ENCODE measurements around the gene TCEANC2. TPM values are rescaled to one million over a fixed set of nuclear protein-coding genes. Genes with fewer than 3 reads are reported as not detected.

TCEANC2 gene
- total and polyA plus RNA-seq, 2 of the 4 experiments (the other 2 are of a cell fraction), result 2.4 to 3.2 TPM

DNA sequence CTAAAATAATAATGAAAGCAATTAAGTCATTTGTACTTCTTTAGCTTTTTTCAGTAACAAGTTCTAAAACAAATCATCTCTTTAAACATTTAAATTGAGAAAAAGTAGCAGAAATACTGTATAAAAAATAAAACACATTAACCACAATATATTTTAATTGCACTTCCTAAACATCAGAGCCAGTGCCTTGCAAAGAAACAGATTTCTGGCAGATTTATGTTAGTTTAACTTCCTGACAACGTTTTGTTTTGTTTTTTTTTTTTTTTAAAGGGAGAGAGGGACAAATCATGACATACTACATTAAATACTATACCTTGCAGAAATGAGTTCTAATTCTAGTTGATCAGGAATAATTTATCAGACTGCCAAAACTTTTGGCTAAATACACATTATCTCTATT lies 11.6 kb upstream of the TCEANC2 start:
- Histone ChIP-seq H3K4me1 (ENCODE audit: control insufficient read depth, insufficient read depth, low read length) (no peaks in the 10 kb centered on the region), H2BK20ac (ENCODE audit: low read depth, low read length) (no peak overlapping the region), H4K91ac (ENCODE audit: insufficient read depth, low read depth, low read length) (no peak overlapping the region), H2BK5ac (ENCODE audit: low read depth, low read length, poor library complexity, severe bottlenecking) (no peak overlapping the region), H3K23ac (ENCODE audit: low read depth, low read length) (no peak overlapping the region), H4K8ac (ENCODE audit: low read depth in 2 of 2, low read length in 2 of 2) (no peak overlapping the region), H4K20me1 (ENCODE audit: insufficient read depth, low read length) (no peaks in the 10 kb centered on the region), H3K36me3 (ENCODE audit: control insufficient read depth, insufficient read depth, low read length) (peaks cover 15% of the 10 kb centered on the region; the same call in 1 of the 2 replicates), H2BK15ac (ENCODE audit: low read depth, low read length) (no peak overlapping the region), H4K5ac (ENCODE audit: low read depth, low read length) (no peak overlapping the region), H2AK5ac (ENCODE audit: low read depth, low read length) (no peak overlapping the region), H3K18ac (ENCODE audit: low read depth, low read length) (no peak overlapping the region), H3K79me1 (ENCODE audit: low read depth in 1 of 2, low read length in 2 of 2) (peaks cover 6 to 12% of the 10 kb centered on the region in 2 experiments; a peak in 3 of 4 replicates), H3K4me2 (ENCODE audit: low read depth, low read length) (no peak overlapping the region), H3K4me3 (ENCODE audit: insufficient read depth, low read depth, low read length) (no peak overlapping the region), H3K27ac (ENCODE audit: insufficient read depth, low read length) (no peak overlapping the region), H3K27me3 (ENCODE audit: control insufficient read depth, insufficient read depth, low read length) (no peaks in the 10 kb centered on the region), H3K14ac (replicated peaks; ENCODE audit: low read depth, low read length) (no peak overlapping the region), H2AK9ac (replicated peaks; ENCODE audit: low read depth, low read length, poor library complexity) (no peak overlapping the region), H2AFZ (replicated peaks; ENCODE audit: low read length, poor library complexity) (no peak overlapping the region), H3K9me3 (ENCODE audit: control insufficient read depth, insufficient read depth, low read length) (no peaks in the 10 kb centered on the region), H3K9ac (ENCODE audit: low read depth, low read length) (no peak overlapping the region), H2BK120ac (ENCODE audit: low read depth, low read length) (no peak overlapping the region), H3K9me1 (ENCODE audit: insufficient read depth, low read length) (no peaks in the 10 kb centered on the region; the same call in 1 of the 2 replicates), H3K4ac (ENCODE audit: low read depth, low read length) (no peak overlapping the region), H3K56ac (ENCODE audit: extremely low read depth, insufficient read depth, low read length) (no peak overlapping the region)
- ChIA-PET CTCF (interaction anchor here (0.6 kb wide), 1 partner anchor 524 kb away, joined by 4 read pairs; no protein-coding TSS in a partner anchor), POLR2A (ENCODE audit: unreplicated experiment) (interaction anchor here (1.4 kb wide), 1 partner anchor 10 kb away, joined by 4 read pairs; the partner anchor contains the start of gene TMEM59)
- no TSS peak for BruUV-seq (replicated peaks)
- ATAC-seq (ENCODE audit: low read depth), result no peak
- intact Hi-C loops (cut with micrococcal nuclease) (no loop called here), in situ Hi-C loops (cut with MboI; ENCODE audit: low sequenced_read_pairs) (no loop called here), dilution Hi-C loops (cut with HindIII; ENCODE audit: low sequenced_read_pairs, unreplicated experiment) (no loop called here)
- no peak for TF ChIP-seq MAFK (IDR thresholded peaks at IDR 0.05; ENCODE audit: low read depth, low read length)
- no peak for TF ChIP-seq CEBPB (IDR thresholded peaks at IDR 0.05; ENCODE audit: low read depth, low read length)
- no peak for TF ChIP-seq POLR2A (IDR thresholded peaks at IDR 0.05; ENCODE audit: low read depth, low read length)
- TF ChIP-seq SMC3 (IDR thresholded peaks at IDR 0.05; ENCODE audit: low read depth, low read length), result no peak
- TF ChIP-seq FOS (IDR thresholded peaks at IDR 0.05; ENCODE audit: low read depth, low read length), result no peak
- no peak for TF ChIP-seq BHLHE40 (IDR thresholded peaks at IDR 0.05; ENCODE audit: low read depth, low read length)
- TF ChIP-seq MXI1 (IDR thresholded peaks at IDR 0.05; ENCODE audit: borderline replicate concordance, low read depth, low read length), result no peak
- TF ChIP-seq, protein P1, sequence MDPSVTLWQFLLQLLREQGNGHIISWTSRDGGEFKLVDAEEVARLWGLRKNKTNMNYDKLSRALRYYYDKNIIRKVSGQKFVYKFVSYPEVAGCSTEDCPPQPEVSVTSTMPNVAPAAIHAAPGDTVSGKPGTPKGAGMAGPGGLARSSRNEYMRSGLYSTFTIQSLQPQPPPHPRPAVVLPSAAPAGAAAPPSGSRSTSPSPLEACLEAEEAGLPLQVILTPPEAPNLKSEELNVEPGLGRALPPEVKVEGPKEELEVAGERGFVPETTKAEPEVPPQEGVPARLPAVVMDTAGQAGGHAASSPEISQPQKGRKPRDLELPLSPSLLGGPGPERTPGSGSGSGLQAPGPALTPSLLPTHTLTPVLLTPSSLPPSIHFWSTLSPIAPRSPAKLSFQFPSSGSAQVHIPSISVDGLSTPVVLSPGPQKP (IDR thresholded peaks at IDR 0.05; ENCODE audit: borderline replicate concordance, low read depth, low read length), result no peak
- TF ChIP-seq NFE2L2 (IDR thresholded peaks at IDR 0.05; ENCODE audit: low read depth, low read length), result no peak
- no peak for TF ChIP-seq RCOR1 (IDR thresholded peaks at IDR 0.05; ENCODE audit: insufficient replicate concordance, low read length)
- TF ChIP-seq MAZ (IDR thresholded peaks at IDR 0.05; ENCODE audit: borderline replicate concordance, low read depth, low read length), result no peak
- TF ChIP-seq, protein P2, sequence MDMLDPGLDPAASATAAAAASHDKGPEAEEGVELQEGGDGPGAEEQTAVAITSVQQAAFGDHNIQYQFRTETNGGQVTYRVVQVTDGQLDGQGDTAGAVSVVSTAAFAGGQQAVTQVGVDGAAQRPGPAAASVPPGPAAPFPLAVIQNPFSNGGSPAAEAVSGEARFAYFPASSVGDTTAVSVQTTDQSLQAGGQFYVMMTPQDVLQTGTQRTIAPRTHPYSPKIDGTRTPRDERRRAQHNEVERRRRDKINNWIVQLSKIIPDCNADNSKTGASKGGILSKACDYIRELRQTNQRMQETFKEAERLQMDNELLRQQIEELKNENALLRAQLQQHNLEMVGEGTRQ (IDR thresholded peaks at IDR 0.05; ENCODE audit: low read depth, low read length), result no peak
- TF ChIP-seq RAD21 (IDR thresholded peaks at IDR 0.05; ENCODE audit: low read length), result no peak
- TF ChIP-seq RFX5 (IDR thresholded peaks at IDR 0.05; ENCODE audit: low read depth, low read length), result no peak
- TF ChIP-seq CHD1 (IDR thresholded peaks at IDR 0.05; ENCODE audit: low read depth, low read length), result no peak
- TF ChIP-seq, protein P3, sequence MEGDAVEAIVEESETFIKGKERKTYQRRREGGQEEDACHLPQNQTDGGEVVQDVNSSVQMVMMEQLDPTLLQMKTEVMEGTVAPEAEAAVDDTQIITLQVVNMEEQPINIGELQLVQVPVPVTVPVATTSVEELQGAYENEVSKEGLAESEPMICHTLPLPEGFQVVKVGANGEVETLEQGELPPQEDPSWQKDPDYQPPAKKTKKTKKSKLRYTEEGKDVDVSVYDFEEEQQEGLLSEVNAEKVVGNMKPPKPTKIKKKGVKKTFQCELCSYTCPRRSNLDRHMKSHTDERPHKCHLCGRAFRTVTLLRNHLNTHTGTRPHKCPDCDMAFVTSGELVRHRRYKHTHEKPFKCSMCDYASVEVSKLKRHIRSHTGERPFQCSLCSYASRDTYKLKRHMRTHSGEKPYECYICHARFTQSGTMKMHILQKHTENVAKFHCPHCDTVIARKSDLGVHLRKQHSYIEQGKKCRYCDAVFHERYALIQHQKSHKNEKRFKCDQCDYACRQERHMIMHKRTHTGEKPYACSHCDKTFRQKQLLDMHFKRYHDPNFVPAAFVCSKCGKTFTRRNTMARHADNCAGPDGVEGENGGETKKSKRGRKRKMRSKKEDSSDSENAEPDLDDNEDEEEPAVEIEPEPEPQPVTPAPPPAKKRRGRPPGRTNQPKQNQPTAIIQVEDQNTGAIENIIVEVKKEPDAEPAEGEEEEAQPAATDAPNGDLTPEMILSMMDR (conservative IDR thresholded peaks at IDR 0.05; ENCODE audit: low read depth, low read length), result no peak
- no CpG with 5 or more reads among the region's 1 CpG for WGBS, 2 experiments (ENCODE audit: extremely low coverage in 2 of 2, insufficient read length in 1 of 2)
- DNase-seq, result no peak
